Activated CD8-positive, alpha-beta memory T cell treated with anti-CD3 and anti-CD28 coated beads for 48 hours (primary cell): Measurements from ENCODE around the gene UBXN1.

ENCODE experiments used
- DNase-seq, 3 experiments: peaks; one replicate each; pipeline ENCODE4 v3.0.0-alpha.2; 2020; ENCODE audit warnings: low read depth in 2 of 3, low spot score in 2 of 3

UBXN1 gene, protein sequence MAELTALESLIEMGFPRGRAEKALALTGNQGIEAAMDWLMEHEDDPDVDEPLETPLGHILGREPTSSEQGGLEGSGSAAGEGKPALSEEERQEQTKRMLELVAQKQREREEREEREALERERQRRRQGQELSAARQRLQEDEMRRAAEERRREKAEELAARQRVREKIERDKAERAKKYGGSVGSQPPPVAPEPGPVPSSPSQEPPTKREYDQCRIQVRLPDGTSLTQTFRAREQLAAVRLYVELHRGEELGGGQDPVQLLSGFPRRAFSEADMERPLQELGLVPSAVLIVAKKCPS

DNA sequence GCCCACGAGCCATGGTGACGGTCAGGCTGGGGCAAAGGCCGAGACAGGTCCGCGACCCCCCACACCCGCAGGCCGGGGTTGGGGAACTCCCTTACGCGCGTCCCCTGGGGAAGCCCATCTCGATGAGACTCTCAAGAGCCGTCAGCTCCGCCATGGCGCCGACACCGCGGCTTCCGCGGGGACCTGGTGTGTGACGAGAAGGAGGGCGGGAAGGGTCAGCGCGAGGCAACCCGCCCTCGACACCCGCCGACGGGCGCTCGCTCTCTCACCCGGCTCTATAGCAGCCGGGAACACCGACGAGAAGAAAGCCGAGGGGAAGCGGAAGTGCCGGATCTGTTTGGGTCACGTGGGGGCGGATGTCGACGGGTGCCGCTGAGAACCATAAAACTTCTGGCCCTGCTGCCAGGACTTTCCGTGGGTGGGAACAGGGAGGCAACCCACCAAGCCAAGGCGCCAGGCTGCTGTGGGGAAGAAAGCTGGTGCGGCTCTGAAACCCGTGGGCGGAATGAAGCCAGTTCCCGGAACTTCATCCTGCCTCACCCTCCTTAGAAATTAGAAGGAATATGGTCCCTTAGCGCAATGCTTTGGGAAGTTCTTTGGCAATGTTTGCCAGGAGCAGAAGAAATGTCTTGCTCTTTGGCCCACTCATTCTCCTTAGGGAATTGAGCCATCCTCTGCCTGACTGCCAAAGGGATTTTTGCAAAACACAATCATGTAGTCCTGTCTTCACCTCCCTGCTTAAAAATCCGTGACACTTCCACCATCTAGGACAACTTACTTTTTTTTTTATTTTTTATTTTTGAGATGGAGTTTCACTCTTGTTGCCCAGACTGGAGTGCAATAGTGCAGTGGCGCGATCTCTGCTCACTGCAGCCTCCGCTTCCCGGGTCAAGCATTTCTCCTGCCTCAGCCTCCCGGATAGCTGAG, at the start of gene UBXN1:
Gene UBXN1, minus strand, starts transcription at position 304 of the 927 bp plus-strand sequence. Its CDS starts 150 bp downstream, at position 154.
- peak; percentile 63 to 75 (median 70) for DNase-seq

DNA sequence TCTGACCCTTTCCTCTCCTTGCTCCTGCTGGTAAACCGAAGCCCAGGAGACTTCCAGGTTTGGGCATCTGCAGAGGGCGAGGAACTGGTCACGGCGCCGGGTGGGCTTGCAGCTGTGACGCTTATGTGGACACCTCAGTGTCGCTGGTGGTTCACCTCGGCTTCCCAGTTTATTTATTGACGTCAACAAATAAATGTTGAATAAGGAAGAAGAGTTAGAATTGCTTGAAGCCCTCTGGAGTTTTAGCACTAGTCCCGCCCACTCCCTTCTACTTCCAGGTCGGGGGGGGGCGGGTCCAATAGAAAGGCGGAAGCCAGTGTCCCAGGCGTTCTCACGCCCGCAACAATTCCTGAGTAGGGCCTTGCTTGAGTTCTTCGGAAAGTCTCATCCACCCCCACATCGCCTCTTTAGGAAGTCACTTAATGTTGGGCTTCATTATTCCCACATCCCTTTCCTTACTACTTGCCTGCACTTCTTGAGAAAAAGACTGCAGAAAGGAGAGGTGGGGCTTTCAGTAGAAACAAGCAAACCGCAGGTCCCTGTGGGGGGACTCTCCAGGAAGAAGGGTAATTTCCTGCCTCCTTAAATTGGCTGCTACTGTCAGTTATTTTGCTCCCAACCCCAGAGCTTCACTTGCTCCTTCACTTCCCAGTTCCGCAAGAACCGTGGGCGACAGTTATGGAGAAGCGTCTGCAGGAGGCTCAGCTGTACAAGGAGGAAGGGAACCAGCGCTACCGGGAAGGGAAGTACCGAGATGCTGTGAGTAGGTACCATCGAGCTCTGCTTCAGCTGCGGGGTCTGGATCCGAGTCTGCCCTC, 49.5 kb upstream of the UBXN1 start, which contains the start of gene TTC9C:
Gene TTC9C, plus strand, starts transcription at position 316 of the 818 bp plus-strand sequence. Its CDS starts 363 bp downstream, at position 679.
- peak; percentile 54 to 67 (median 61) for DNase-seq

DNA sequence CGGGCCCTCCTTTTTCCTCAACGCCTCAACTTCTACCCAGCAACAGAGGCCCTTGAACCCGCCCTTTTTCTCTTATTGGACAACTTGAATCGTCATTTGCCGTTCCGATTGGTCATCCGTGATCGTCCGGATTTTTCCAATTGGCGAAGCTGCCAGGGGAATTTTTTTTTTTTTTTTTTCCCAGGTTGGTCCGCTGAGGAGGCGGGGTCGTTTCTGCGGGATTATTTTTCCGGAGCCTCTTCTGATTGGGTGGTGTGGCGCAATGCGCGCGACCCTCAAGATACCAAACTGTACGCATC, 48.9 kb upstream of the UBXN1 start:
- peak in 2 of 3 experiments; percentile 44 to 61 for DNase-seq

DNA sequence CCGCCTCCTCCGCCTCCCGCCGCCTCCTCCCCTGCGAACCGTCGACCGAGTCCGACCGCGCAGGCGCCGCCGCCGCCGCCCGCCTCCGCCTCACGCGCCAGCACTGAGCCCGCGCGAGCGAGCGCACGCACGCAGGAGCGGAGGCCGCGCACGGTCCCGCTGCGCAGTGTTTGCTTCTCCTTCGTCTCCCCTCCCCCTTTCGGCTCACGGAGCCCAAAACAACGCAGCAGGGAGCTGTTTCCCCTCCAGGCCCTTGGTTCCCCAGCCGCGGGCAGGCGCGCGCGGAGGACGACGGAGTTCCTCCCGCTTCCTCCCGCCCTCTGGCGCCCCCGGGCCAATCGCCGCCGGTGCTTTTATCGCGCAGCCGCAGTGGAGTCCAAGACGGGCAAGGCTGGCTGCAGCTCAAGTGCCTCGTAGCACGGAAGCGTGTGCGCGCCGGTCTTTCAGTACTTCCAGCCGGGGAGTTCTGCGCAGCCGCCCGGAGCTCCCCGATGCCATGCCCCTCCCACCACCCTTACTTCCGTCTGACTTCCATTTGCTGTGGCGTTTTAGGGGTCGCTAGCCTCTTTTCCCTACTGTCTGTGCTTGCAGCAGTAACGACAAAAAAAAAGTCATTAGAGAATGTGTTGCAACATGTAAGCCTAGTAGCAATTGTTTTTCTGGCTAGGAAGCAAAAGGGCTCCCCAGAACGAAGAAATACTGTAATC, 48.4 kb upstream of the UBXN1 start, which contains the start of gene HNRNPUL2:
Gene HNRNPUL2, minus strand, starts transcription at position 293 of the 707 bp plus-strand sequence. CDS start 301 bp downstream, outside the sequence.
- DNase-seq: peak; percentile 91 to 99 (median 93)

DNA sequence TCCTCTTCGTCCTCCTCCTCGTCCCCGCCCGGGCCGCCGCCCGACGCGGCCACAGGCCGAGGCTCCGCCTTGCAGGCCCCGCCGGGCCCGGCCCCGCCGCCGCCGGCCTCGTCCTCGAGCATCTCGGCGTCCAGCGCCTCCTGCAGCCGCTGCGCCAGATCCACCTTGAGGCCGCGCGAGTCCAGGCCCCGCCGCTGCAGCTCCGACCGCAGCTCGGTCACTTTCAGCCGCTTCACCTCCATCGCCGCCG, 48.0 kb upstream of the UBXN1 start:
- no peak for DNase-seq

DNA sequence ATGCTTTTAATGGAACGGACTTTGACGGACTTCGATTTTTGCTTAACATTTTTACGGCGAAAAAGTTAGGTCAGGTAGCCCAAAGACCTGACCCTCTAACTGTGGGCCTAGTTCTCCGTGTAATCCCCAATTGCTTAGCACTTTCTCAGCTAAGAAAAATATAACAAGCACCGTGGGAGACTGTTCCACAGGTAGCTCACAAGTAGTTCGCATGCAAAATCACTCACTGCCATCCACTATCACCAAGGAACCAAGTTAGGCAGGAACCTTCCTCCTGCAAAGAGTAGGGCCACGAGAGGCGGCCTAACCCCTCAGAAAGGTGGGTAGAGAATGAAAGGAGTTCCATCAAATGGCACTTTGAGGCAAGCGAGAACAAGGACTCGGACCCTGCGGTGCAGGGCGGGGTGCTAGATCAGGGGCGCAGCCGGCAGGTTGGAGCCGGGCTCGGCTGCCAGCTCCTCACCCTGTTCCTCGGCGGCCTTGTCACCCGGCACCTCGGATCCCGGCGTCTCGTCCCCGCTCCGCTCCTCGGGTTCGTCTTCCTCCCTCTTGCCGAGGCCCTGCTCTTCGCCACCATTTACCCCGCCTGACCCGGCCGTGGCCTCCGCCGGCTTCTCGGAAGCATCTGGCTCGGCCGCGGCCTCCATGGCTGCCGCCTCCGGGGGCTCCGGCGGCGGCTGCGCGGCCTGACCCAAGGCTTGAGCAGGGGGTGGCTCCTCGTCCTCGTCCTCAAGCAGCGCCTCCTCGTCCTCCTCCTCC, 47.5 kb upstream of the UBXN1 start:
- no peak for DNase-seq

DNA sequence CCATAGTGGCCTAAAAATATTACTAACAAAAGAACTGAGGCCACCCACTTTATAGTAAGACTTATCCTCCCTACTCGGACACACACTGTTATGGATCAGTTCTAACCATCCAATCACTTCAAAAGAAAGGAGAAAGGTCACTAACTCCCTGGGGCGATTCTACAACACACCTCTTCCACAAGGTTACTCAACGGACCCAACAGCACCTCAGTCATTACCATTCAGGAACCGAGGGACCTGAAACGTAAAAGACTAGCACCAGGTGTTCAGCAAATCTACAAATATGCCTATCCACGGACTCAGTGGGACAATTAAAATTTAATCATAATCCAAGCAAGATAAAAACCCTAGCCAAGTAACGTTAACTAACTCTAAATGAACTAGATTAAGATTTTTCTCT, 46.8 kb upstream of the UBXN1 start:
- DNase-seq: no peak

DNA sequence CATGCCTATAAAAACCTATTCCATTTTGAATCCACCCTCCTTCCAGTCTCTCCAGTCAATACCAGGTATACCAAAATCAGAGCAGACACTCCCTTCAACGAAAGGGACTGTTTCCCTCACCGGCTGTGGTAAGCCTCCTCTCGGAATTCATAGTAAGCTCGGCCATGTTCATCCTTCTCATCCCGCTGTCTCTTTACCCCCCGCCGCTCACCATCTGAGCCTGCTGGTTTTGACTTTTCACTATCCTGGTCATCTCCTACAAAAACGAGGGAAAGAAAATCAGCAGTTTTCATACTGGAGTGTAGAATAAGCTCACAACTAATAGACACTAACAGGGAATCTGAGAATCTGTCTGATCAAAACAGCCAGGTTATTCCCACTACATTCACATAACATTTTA, 45.3 kb upstream of the UBXN1 start:
- DNase-seq: no peak

DNA sequence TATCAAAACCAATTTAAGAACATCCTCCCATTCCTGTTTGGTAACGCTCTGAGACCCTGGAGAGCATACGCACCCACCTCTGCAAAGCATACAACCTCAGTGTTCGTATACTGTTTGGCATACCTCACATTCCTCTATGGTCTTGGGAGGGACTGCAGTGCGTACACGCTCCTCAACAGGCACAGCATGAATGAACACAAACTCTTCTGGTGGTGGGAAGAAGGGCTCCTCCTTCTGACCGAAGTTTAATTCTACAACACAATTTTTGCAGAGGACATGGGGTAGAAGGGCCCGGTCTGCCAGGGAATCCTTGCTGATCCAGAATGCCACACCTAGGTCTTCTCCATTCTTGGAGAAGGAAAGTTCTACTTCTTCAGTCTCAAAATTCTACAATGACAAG, 43.1 kb upstream of the UBXN1 start:
- no peak for DNase-seq

DNA sequence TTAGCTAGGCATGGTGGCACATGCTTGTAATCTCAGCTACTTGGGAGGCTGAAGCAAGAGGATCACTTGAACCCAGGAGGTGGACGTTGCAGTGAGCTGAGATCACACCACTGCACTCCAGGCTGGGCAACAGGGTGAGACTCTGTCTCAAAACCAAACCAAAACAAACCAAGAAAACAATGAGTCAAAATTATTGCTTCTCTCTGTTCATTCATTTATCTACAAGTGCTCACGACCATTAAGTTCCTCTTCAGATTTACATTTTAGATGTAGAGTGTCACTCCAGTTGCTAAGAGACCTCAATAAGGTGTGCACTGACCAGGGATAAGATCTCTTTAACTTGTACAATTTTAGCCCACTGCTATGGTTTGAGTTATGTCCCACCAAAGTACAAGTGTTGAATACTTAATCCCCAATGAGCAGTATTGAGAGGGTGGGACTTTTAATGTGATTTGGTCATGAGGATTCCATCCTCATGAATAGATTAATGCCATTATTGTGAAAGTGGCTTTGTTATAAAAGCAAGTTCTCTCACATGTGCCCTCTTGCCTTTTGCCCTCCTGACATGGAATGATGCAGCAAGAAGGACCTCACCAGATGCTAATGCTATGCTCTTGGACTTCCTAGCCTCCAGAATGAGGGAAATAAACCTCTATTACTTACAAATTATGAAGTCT, 40.6 kb upstream of the UBXN1 start:
- DNase-seq: no peak

DNA sequence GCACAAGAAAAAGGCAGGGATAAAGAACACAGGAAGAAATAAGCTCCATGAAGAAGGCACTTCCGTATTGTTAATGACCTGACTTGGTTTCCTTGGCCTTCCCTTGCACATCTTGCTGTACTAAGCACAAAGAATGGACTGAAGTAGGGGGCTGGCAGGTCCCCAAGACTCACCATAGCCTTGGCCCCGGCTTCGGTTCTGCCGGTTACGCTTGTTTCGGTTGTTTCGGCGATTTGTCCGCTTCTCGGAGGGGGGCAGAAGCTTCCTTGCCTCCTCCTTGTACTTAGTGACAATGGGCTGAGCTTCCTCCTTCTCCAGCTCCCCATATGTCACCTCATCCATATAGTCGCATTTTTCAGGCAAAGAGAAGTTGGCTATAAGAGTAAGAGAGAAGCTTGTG, 37.9 kb upstream of the UBXN1 start:
- DNase-seq: no peak

DNA sequence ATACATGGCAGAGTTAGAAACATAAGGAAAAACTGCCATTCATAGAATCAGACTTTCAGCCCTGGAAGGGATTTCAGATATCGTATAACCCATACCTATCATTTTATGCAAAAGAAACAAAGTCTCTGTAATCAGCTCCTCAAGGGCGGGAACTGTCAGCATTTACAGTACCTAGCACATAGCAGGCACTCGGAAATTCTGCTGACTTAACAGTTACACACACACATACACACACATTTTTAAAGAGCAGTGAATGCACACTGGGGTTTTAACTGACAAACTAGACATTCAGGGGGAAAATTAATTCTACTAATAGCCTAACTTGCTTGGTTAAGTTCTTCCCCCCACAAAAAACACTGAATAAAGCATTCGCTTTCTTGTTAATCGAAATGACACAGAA, 37.3 kb upstream of the UBXN1 start:
- DNase-seq: no peak

DNA sequence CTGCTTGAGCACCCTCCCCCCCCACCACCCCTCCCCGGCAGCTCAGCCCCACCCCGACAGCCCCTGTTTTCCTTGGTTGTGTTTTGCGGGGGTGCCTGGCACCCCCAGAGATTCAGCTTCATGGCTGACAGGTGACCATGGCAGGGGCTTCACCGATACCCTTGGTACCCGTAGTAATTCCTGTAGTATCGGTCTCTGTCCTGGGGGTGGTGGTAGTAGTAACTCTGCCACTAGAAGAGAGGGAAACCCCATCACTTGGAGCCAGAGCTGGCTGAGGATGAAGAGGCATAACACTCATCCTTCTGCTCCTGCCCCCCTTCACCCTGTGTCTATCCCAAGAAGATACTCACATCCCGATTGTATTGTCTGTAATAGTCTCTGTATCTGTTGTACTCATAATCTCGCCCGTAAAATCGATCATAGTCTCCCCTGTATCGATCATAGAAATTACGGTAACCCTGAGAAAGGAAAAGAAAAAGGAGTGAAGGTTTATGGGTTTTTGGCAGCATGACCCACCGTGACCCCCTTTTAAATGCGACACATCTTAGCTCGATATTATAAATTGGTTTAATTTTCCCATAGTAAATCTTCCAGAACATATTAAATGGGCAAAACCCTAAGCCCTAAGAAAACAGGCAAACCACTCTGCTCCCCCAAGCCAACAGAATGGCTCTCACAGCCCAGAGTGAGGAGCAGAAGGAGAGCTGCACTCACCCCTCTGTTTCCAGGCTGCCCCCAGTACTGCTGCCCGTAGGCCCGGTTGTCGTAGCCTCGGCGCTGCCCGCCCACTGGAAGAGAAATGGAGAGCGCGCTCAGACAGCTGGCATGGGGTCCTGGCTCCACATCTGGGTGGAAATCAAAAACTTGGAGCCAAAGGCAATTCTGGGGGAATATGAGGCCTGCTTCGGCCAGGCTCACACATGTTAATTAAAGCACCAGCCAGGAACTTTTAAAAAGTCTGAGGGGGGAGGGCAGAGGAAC, 36.6 kb upstream of the UBXN1 start:
- DNase-seq: no peak

DNA sequence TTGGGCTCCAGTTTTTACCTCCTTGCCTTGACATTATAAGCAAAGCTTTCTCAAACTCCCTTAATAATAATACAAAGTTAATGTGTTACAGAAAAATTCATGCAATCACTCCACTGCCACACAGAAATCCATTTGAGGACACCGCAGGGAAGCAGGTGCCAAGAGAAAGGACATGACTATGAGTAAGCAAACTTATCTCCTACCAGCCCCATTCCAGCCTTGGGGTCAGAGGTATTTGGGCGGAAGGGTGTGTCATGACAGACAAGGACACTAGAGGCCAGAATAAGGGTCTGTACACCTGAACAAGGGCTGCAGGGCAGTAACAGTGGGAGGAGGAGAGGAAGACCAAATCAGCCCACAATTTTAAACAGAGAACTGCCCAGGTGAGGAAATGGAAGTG, 34.5 kb upstream of the UBXN1 start:
- DNase-seq: no peak

DNA sequence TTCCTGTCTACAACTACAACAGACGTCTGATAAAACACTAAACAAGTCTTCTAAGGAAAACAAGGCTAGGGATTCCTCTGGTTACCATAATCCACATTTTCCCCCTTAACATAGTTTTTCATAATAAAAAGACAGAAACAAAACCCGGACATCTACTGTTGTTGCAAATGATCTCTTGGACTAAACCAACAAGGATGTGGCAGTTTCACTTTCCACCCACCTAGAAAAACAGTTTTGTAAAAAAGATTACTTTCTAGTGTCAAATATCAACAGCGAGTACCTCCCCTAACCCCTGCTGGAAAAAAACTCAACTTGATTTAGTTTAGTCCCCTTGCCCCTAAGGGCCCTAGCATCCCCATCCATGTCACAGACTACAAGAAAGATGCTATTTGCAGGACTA, 34.0 kb upstream of the UBXN1 start:
- no peak for DNase-seq

DNA sequence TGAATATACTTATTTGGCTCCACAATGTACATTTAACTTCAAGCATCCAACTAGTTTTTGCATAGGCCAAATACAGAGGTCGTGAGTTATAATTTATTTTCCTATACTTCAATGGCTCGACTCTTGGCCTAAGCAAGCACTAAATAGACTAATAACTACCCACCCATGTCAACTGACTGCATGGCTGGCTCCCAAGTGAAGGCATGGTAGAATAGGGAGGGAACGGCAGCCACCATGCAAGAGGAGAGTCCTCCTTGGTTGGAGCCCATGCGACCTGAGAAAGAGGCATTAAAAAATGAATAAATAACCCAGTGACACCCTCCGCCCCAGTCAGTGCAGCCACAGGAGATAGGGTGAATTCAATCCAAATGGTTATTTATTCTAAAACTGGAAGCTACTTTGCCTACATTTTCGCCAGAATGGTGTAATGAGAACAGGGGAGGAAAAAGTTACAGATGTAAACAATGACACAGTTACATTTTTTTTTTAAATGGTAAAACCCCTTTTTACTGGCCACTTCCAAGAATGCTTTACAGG, 33.5 kb upstream of the UBXN1 start:
- DNase-seq: no peak

DNA sequence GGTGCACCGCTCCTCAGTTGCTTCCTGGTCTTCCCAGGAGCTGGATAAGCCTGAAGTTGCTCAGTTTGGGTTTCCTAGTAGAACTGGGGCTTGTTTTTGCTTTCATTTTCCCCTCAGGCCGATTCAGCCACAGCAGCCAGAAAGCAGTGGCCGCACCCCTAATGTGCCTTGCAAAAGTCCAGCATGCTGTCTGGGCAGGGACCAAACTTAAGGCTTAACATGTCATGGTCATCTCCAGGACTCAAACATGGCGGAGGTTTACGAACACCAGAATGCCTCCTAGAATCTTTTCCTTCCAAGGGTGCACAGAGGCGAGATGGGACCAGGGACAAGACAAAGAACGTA, 31.1 kb upstream of the UBXN1 start:
- no peak for DNase-seq

DNA sequence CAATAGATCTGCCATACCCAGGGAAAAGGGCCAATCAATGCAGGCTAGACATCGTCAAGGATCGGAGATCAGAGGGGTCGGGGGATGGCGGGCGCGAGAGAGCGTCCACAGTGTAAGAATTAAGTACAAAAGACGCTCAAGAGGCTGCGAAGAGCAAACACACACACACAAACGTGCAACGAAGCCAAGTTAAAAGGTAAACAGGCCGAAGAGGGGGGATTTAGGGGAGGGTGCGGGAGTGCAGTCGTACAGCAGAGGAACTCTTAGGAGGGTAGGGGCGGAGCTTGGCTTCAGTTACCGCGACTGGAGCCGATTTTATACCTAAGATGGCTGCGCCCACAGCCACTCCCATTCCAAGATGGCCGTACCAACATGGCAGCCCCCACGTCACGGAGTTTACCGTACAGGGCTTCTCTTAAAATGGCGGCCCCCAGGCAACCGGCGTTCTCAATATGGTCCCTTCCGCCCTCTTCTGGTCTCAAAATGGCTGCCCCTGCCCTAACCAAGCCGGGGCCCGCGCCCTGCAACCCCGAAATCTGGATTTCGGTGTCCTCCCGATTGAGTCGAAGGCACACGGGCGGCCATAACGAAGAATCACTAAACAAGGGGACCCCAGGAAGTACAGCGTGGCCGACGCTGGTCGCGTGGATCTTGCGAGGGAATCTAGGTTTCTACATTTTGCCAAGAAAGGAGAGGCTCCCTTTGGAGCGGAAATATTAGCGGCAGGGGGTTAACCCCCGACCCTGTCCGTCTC, 30.6 kb upstream of the UBXN1 start:
- peak; percentile 73 to 87 (median 85) for DNase-seq
